ENCODE results near the gene HNRNPUL1.

HNRNPUL1 gene

DNA sequence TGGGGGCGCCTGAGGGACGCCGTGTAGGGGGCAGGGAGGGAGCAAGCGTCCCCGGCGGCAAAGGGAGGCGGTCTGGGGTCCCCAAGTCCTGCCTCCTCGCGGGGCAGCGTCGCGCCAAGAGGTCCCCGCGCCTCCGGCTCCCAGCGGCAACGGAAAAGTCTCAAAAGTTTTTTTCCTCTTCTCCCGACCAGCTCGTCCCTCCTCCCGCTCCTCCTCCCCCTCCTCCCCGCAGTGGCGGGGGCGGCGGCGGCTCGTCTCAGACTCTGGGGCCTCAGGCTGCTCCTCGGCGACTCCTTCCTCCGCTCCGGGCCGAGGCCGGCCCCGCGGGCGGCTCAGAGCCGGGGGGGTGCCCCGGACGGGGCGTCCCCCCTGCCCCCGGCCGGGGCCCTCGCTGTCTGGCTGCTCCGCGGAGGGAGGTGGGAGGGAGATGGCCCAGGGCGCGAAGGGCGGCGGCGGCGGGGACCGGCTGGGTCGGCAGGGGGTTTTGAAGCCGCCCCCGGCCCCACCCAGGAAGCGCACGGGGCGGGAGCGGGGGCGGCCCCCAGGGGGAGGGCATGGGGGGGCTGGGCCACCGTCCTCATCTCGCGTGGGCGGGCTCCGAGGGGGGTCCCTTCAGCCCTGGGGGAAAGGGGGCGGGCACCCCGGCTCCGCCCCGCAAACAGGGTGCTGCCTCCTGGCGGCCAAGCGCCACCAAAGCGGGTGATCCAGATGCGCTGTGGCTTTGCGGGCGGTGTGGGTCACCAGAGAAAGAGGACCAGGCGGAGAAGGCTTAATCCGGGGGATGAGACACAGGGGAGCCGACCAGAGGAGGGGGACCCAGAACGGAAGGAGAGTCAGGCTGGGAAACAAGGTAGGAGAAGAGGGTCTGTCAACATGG is 89.5 kb downstream of the HNRNPUL1 start, which contains the start of gene TGFB1:
TGFB1 (minus strand) TSS at position 457 of the 877 bp plus-strand sequence. CDS start 878 bp downstream, outside the sequence.
- H4K20me1 ChIP-seq: peaks cover 37 to 69% (median 55%) of the 10 kb centered on the region in 11 experiments
- H3K4me3 ChIP-seq: peak within 1 kb of the TSS; percentile 87 to 99 (median 94)
- peaks cover 0 to 16% (median 12%) of the 10 kb centered on the region in 11 experiments; a peak in 12 of 22 replicates for H3K36me3 ChIP-seq
- peak within 1 kb of the TSS; percentile 76 to 91 (median 86) for H3K27ac ChIP-seq
- no peaks in the 10 kb centered on the region for H3K9me3 ChIP-seq (replicated peaks in 1 of 11)
- no peak for TF ChIP-seq Cebpa-rat (IDR thresholded peaks at IDR 0.05)
- H3K27me3 ChIP-seq: no peaks in the 10 kb centered on the region
- H3K9ac ChIP-seq: peak within 1 kb of the TSS; percentile 83 to 94 (median 89)
- H3K4me1 ChIP-seq: peaks cover 48 to 70% (median 66%) of the 10 kb centered on the region in 10 experiments
- H3K4me2 ChIP-seq: peak within 1 kb of the TSS; percentile 84 to 97 (median 93)

DNA sequence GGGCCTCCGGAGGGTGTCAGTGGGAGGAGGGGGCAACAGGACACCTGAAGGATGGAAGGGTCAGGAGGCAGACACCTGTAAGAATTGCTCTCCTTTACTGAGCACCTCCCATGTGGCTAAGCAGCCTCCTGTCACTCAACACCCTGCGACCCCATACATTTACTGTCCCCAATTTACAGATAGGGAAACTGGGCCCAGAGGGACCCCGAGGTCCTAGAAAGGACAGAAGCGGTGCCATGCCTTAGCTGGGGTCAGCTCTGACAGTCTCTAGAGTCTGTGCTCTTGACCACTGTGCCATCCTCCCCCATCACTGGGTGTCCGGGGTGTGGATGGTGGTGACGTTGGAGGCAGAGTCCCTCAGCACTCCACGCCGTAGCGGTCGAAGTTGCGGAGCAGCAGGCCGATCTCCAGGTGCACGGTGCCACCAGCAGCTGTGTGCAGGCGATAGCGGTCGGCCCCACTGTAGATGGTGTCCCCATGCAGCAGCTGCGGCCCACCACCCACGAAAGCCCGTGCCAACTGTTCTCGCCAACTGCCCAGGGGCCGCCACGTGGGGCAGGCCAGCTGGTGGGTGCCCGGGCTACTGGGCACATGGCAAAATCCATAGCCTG is 90.3 kb downstream of the HNRNPUL1 start:
- H3K4me1 ChIP-seq: peaks cover 41 to 67% (median 62%) of the 10 kb centered on the region in 10 experiments
- H3K9me3 ChIP-seq (replicated peaks in 1 of 11): no peaks in the 10 kb centered on the region
- peaks cover 30 to 62% (median 47%) of the 10 kb centered on the region in 11 experiments for H4K20me1 ChIP-seq
- H3K4me3 ChIP-seq: peak overlapping the region; percentile 87 to 99 (median 94)
- peaks cover 0 to 9% (median 5%) of the 10 kb centered on the region in 11 experiments; a peak in 9 of 22 replicates for H3K36me3 ChIP-seq
- peak overlapping the region; percentile 35 to 94 (median 87); a peak in 21 of 22 replicates for H3K9ac ChIP-seq
- peak overlapping the region; percentile 78 to 94 (median 89) for H3K4me2 ChIP-seq
- H3K27ac ChIP-seq: peak overlapping the region in 10 of 11 experiments; percentile 44 to 91 (median 86); a peak in 20 of 22 replicates
- no peaks in the 10 kb centered on the region for H3K27me3 ChIP-seq
- no peak for TF ChIP-seq Cebpa-rat (IDR thresholded peaks at IDR 0.05)

DNA sequence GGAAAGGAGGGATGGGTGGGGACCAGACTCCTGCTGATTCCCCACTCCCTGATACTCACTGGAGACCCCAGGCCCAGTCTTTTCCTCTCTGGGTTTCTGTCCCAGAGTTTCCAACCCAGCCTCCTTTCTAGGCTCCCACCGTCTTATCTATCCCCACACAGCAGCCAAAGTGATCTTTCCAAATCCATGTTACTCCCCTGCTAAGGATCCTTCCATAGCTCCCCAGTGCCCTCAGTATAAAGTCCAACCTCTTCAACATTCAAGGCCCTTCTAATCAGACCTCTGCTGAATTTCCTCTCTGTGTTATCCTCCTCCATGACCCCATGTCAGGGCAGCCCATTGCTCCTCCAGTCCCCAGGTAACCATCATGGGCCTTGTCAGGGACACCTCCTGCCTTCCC is 90.9 kb downstream of the HNRNPUL1 start:
- Histone ChIP-seq H3K36me3 (peaks cover 0 to 8% (median 0%) of the 10 kb centered on the region in 11 experiments; a peak in 5 of 22 replicates), H4K20me1 (peaks cover 24 to 56% (median 41%) of the 10 kb centered on the region in 11 experiments), H3K9ac (peak overlapping the region; percentile 19 to 94 (median 86); a peak in 10 of 22 replicates), H3K9me3 (replicated peaks in 1 of 11) (no peaks in the 10 kb centered on the region), H3K4me1 (peaks cover 35 to 61% (median 56%) of the 10 kb centered on the region in 10 experiments), H3K27ac (peak overlapping the region in 6 of 11 experiments; percentile 17 to 91 (median 80); a peak in 6 of 22 replicates), H3K4me3 (peak overlapping the region in 4 of 10 experiments; percentile 89 to 99 (median 93); a peak in 2 of 20 replicates), H3K27me3 (no peaks in the 10 kb centered on the region), H3K4me2 (peak overlapping the region; percentile 78 to 94 (median 89))
- no peak for TF ChIP-seq Cebpa-rat (IDR thresholded peaks at IDR 0.05)

DNA sequence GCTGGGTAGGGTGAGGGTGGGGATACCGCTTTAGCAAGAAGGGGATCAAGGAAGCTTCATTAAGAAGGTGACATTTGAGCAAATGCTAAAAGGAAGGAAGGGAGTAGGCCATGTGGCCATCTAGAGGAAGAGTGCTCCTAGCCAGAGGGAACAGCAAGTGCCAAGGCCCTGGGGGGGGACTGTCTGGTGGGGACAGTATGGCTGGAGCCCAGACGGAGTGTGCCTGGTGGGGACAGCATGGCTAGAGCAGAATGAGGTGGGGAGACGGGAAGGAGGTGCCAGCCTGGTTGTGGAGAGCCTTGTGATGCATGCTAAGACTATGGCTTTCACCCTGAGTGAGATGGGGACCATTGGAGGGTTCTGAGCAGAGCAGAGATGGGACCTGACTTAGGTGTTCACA is 91.6 kb downstream of the HNRNPUL1 start:
- H3K36me3 ChIP-seq: peaks cover 0 to 11% (median 2%) of the 10 kb centered on the region in 11 experiments; a peak in 8 of 22 replicates
- peak overlapping the region in 4 of 11 experiments; percentile 17 to 39 (median 30); a peak in 5 of 22 replicates for H3K27ac ChIP-seq
- H3K4me1 ChIP-seq: peaks cover 27 to 55% (median 49%) of the 10 kb centered on the region in 10 experiments
- H3K9ac ChIP-seq: peak overlapping the region in 6 of 11 experiments; percentile 5 to 41 (median 32); a peak in 3 of 22 replicates
- no peak overlapping the region for H3K4me3 ChIP-seq
- no peaks in the 10 kb centered on the region for H3K27me3 ChIP-seq
- no peak for TF ChIP-seq Cebpa-rat (IDR thresholded peaks at IDR 0.05)
- peak overlapping the region in 10 of 11 experiments; percentile 78 to 94 (median 88); a peak in 20 of 22 replicates for H3K4me2 ChIP-seq
- no peaks in the 10 kb centered on the region for H3K9me3 ChIP-seq (replicated peaks in 1 of 11)
- peaks cover 16 to 48% (median 34%) of the 10 kb centered on the region in 11 experiments for H4K20me1 ChIP-seq

DNA sequence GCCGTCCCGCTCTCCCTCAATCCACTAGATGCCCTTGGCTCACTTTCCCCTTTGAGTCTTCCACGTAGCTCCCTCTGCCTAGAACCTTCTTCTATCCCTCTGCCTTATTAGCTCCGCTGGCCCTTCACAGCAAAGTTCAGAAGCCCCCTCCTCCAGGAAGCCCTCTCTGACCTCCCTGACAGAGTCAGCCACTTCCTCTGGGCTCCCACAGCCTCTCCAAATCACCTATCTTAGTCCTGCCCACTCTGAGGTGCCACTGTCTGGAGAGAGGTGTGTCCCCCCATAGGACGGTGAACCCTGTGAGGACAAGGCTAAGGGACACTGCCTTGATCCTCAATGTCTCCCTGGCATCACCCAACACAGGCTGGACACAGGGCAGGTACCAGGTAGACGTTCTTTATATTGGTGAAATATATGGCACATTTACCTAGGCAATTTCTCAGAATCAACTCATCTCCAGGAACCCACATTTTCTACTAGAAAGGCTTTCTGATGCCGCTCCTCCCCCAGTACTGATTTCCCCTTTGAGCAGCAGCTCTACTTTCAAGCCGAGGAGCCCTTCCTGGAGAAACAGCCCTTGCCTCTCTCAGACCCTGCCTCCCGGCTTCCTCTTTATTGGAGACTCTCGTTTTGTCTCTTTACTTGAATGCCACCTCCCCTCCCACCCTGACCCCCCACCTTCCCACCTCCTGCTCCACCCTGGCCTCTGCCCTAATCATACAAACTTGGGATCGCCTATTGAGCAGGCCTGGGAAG is 93.0 kb downstream of the HNRNPUL1 start:
- H3K4me1 ChIP-seq: peaks cover 23 to 52% (median 48%) of the 10 kb centered on the region in 10 experiments
- peaks cover 0 to 18% (median 7%) of the 10 kb centered on the region in 11 experiments; a peak in 9 of 22 replicates for H3K36me3 ChIP-seq
- H3K27ac ChIP-seq: peak overlapping the region in 8 of 11 experiments; percentile 28 to 64 (median 50); a peak in 12 of 22 replicates
- no peak for TF ChIP-seq Cebpa-rat (IDR thresholded peaks at IDR 0.05)
- no peaks in the 10 kb centered on the region for H3K27me3 ChIP-seq
- 0 out of 20 replicates have a peak overlapping the region, but pooled peaks of 1 of the 10 experiments have one; percentile 29 for H3K4me3 ChIP-seq
- H3K9ac ChIP-seq: peak overlapping the region; percentile 2 to 55 (median 27); a peak in 10 of 22 replicates
- peaks cover 2 to 35% (median 20%) of the 10 kb centered on the region in 11 experiments; a peak in 19 of 22 replicates for H4K20me1 ChIP-seq
- H3K9me3 ChIP-seq (replicated peaks in 1 of 11): no peaks in the 10 kb centered on the region
- H3K4me2 ChIP-seq: peak overlapping the region; percentile 13 to 93 (median 59)
